WTC11 (cell line): ENCODE measurements around the gene SLC9A2. TPM values are rescaled to one million over a fixed set of nuclear protein-coding genes. Genes with fewer than 3 reads are reported as not detected.

Experiments used
- ATAC-seq: fragments of 200-7000 bp; cut with Tn5 transposase; 2 replicates; pipeline ENCODE4 v1.10.0; 2021; ENCODE audit warnings: mild to moderate bottlenecking, moderate library complexity
- CTCF ChIA-PET: fragments of 300-600 bp; sonication (Branson Sonifier 250); formaldehyde crosslinking; loops from one replicate; lab custom pipeline; 2021; ENCODE audit warnings: antibody characterized with exemption; lab: Charles Lee
- POLR2A ChIA-PET: fragments of 350-600 bp; sonication (Branson Sonifier 250); formaldehyde crosslinking; loops from one replicate; lab custom pipeline; 2021; ENCODE audit warnings: antibody characterized with exemption; lab: Charles Lee
- DNase-seq: peaks from one replicate; pipeline ENCODE4 v3.0.0; 2021; ENCODE audit warnings: low spot score
- H3K27ac Mint-ChIP-seq: 2 replicates; pipeline ENCODE4 v1.8.0; 2021; ENCODE audit warnings: mixed read lengths
- H3K27me3 Mint-ChIP-seq: 2 replicates; pipeline ENCODE4 v1.8.0; 2021; ENCODE audit warnings: low read depth, mild to moderate bottlenecking, moderate library complexity, mixed read lengths
- H3K36me3 Mint-ChIP-seq: 2 replicates; pipeline ENCODE4 v1.8.0; 2021; ENCODE audit warnings: mixed read lengths
- H3K4me1 Mint-ChIP-seq: 2 replicates; pipeline ENCODE4 v1.8.0; 2022; ENCODE audit warnings: mixed read lengths
- H3K4me3 Mint-ChIP-seq: 2 replicates; pipeline ENCODE4 v1.8.0; 2021; ENCODE audit warnings: mild to moderate bottlenecking, moderate library complexity, mixed read lengths
- H3K9me3 Mint-ChIP-seq: 2 replicates; pipeline ENCODE4 v1.8.0; 2021; ENCODE audit warnings: mixed read lengths
- ARID4B ChIP-seq: sonication (generic); formaldehyde crosslinking; IDR thresholded peaks from 2 replicates; pipeline ENCODE4 v1.8.0; 2023; ENCODE audit warnings: missing genetic modification reagents, mild to moderate bottlenecking, borderline replicate concordance
- CBFB ChIP-seq: sonication (generic); formaldehyde crosslinking; IDR thresholded peaks from 2 replicates; pipeline ENCODE4 v1.8.1; 2022; ENCODE audit warnings: mild to moderate bottlenecking, low read depth, missing genetic modification reagents
- CDX4 ChIP-seq: fragments of 250-450 bp; sonication (Bioruptor Pico); IDR thresholded peaks from 2 replicates; pipeline ENCODE4 v1.9.0; 2021; ENCODE audit warnings: moderate library complexity, mild to moderate bottlenecking, inconsistent platforms, borderline replicate concordance
- CREB1 ChIP-seq: sonication (generic); formaldehyde crosslinking; IDR thresholded peaks from 2 replicates; pipeline ENCODE4 v1.8.0; 2023; ENCODE audit warnings: mild to moderate bottlenecking, missing genetic modification reagents
- CREM ChIP-seq: sonication (generic); formaldehyde crosslinking; IDR thresholded peaks from 2 replicates; pipeline ENCODE4 v1.8.1; 2022; ENCODE audit warnings: mild to moderate bottlenecking, missing genetic modification reagents, moderate library complexity
- E2F5 ChIP-seq: sonication (generic); formaldehyde crosslinking; IDR thresholded peaks from 2 replicates; pipeline ENCODE4 v1.8.1; 2022; ENCODE audit warnings: mild to moderate bottlenecking, moderate library complexity, missing genetic modification reagents
- ELF4 ChIP-seq: sonication (generic); formaldehyde crosslinking; IDR thresholded peaks from 2 replicates; pipeline ENCODE4 v1.8.1; 2022; ENCODE audit warnings: low read depth, mild to moderate bottlenecking, moderate library complexity, missing genetic modification reagents
- FOXJ3 ChIP-seq: sonication (generic); formaldehyde crosslinking; IDR thresholded peaks from 2 replicates; pipeline ENCODE4 v1.9.0; 2021; ENCODE audit warnings: missing genetic modification reagents, mild to moderate bottlenecking, borderline replicate concordance
- FOXK1 ChIP-seq: sonication (generic); formaldehyde crosslinking; IDR thresholded peaks from 2 replicates; pipeline ENCODE4 v1.8.0; 2022; ENCODE audit warnings: mild to moderate bottlenecking, moderate library complexity, missing genetic modification reagents
- FOXP1 ChIP-seq: sonication (generic); formaldehyde crosslinking; IDR thresholded peaks from 2 replicates; pipeline ENCODE4 v1.8.0; 2022; ENCODE audit warnings: missing genetic modification reagents, mild to moderate bottlenecking, moderate library complexity, borderline replicate concordance
- IRF1 ChIP-seq: sonication (generic); formaldehyde crosslinking; IDR thresholded peaks from 2 replicates; pipeline ENCODE4 v1.8.0; 2023; ENCODE audit warnings: missing genetic modification reagents
- NR1H2 ChIP-seq: sonication (generic); formaldehyde crosslinking; IDR thresholded peaks from 2 replicates; pipeline ENCODE4 v1.9.0; 2021; ENCODE audit warnings: mild to moderate bottlenecking, moderate library complexity, missing genetic modification reagents
- NR2C2 ChIP-seq: sonication (generic); formaldehyde crosslinking; IDR thresholded peaks from 2 replicates; pipeline ENCODE4 v1.8.0; 2022; ENCODE audit warnings: mild to moderate bottlenecking, missing genetic modification reagents
- PRRX2 ChIP-seq: fragments of 250-450 bp; sonication (Bioruptor Pico); IDR thresholded peaks from 2 replicates; pipeline ENCODE4 v1.8.0; 2021; ENCODE audit warnings: mild to moderate bottlenecking
- RELA ChIP-seq: sonication (generic); formaldehyde crosslinking; IDR thresholded peaks from 2 replicates; pipeline ENCODE4 v1.8.1; 2022; ENCODE audit warnings: missing genetic modification reagents, mild to moderate bottlenecking, borderline replicate concordance
- SMAD3 ChIP-seq: sonication (generic); formaldehyde crosslinking; IDR thresholded peaks from 2 replicates; pipeline ENCODE4 v1.8.0; 2022; ENCODE audit warnings: missing genetic modification reagents, mild to moderate bottlenecking, borderline replicate concordance
- SP1 ChIP-seq: sonication (generic); formaldehyde crosslinking; conservative IDR thresholded peaks from 2 replicates; pipeline ENCODE4 v1.8.1; 2022; ENCODE audit warnings: missing genetic modification reagents
- ZBTB43 ChIP-seq: sonication (generic); formaldehyde crosslinking; IDR thresholded peaks from 2 replicates; pipeline ENCODE4 v1.8.1; 2023; ENCODE audit warnings: mild to moderate bottlenecking, missing genetic modification reagents
- ZNF138 ChIP-seq: sonication (generic); formaldehyde crosslinking; conservative IDR thresholded peaks from 2 replicates; pipeline ENCODE4 v1.8.1; 2022; ENCODE audit warnings: mild to moderate bottlenecking, moderate library complexity, missing genetic modification reagents
- ZNF532 ChIP-seq: fragments of 250-450 bp; sonication (Bioruptor Pico); IDR thresholded peaks from 2 replicates; pipeline ENCODE4 v1.9.0; 2021; ENCODE audit warnings: mild to moderate bottlenecking, borderline replicate concordance
- ZNF671 ChIP-seq: fragments of 250-450 bp; sonication (Bioruptor Pico); IDR thresholded peaks from 2 replicates; pipeline ENCODE4 v1.8.0; 2021; ENCODE audit warnings: mild to moderate bottlenecking
- total RNA-seq: library from RNA; stranded (reverse); gene quantifications from 3 replicates; pipeline ENCODE4 v1.2.3, GENCODE V29; 2021
- TF ChIP-seq, protein P1 (sequence below): sonication (generic); formaldehyde crosslinking; IDR thresholded peaks from 2 replicates; pipeline ENCODE4 v1.8.1; 2022; ENCODE audit warnings: missing genetic modification reagents, borderline replicate concordance

Gene SLC9A2
- total RNA-seq, 1 experiment from 2014 or later, result 0.07 TPM

DNA sequence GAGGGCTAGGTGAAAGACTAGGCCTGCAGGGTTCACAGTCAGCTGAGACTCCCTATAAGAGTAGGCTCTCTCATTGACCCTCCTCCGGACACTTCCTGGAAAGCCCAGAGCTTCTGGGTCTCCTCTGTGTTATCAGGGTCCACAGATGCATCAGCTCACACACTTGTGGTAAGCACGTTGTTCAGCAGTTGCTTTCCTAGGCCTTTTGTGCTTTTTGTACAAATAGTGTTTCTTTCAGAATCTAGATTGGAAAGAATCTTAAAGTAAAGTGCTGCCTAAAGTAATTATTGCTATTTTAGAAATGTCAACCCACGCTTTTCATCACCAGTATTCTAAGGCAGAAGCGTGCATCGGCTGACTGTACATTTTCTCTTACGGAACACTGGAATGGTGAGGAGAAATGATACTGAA is 15.5 kb downstream of the SLC9A2 start (continued):
- TF ChIP-seq NR2C2 (CRISPR knock-in tag) (no peak), CREM (CRISPR knock-in tag) (no peak), IRF1 (CRISPR knock-in tag) (no peak), NR1H2 (CRISPR knock-in tag) (no peak), CREB1 (CRISPR knock-in tag) (no peak), E2F5 (CRISPR knock-in tag) (no peak), RELA (no peak), CDX4 (CRISPR knock-in tag) (no peak), SMAD3 (no peak)

DNA sequence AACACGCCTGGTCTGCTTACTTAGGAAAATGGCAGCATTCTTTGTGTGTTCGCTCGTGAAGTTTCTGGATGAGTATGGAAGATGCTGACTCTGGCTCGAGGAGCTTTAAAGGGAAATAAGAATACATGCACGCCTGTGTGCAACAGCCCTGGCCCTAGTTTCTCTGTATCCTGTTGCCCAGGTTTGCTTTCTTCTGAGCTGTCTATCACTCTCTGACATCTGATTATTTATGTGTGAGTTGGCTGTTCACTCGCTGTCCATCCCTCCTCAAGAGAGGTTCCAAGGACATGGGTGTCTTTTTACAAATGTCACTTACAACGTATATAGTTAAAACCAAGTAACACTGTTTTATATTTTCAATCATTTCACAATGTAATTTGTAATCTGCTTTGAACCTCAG is 16.0 kb downstream of the SLC9A2 start:
- Mint-ChIP-seq H3K9me3 (no peaks in the 10 kb centered on the region), H3K4me3 (no peak overlapping the region), H3K36me3 (no peaks in the 10 kb centered on the region), H3K4me1 (peaks cover 8% of the 10 kb centered on the region), H3K27me3 (no peaks in the 10 kb centered on the region), H3K27ac (no peak overlapping the region)
- ChIA-PET POLR2A (no interaction called here), CTCF (interaction anchor here (1.2 kb wide), 1 partner anchor 68 kb away, joined by 3 read pairs; no protein-coding TSS in a partner anchor)
- ATAC-seq, result no peak
- DNase-seq, result no peak
- TF ChIP-seq ZNF532 (CRISPR knock-in tag) (no peak), CBFB (CRISPR knock-in tag) (no peak), ZBTB43 (CRISPR knock-in tag) (no peak), FOXP1 (CRISPR knock-in tag) (no peak), ZNF138 (CRISPR knock-in tag) (no peak), FOXK1 (CRISPR knock-in tag) (no peak), ARID4B (no peak), CREB1 (CRISPR knock-in tag) (no peak), FOXJ3 (CRISPR knock-in tag) (no peak), ELF4 (CRISPR knock-in tag) (no peak), E2F5 (CRISPR knock-in tag) (no peak), CREM (CRISPR knock-in tag) (no peak), PRRX2 (CRISPR knock-in tag) (no peak), SP1 (CRISPR knock-in tag) (no peak), ZNF671 (CRISPR knock-in tag) (no peak)
- TF ChIP-seq, protein P1, sequence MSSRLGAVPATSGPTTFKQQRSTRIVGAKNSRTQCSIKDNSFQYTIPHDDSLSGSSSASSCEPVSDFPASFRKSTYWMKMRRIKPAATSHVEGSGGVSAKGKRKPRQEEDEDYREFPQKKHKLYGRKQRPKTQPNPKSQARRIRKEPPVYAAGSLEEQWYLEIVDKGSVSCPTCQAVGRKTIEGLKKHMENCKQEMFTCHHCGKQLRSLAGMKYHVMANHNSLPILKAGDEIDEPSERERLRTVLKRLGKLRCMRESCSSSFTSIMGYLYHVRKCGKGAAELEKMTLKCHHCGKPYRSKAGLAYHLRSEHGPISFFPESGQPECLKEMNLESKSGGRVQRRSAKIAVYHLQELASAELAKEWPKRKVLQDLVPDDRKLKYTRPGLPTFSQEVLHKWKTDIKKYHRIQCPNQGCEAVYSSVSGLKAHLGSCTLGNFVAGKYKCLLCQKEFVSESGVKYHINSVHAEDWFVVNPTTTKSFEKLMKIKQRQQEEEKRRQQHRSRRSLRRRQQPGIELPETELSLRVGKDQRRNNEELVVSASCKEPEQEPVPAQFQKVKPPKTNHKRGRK (CRISPR knock-in tag), result no peak
